Neuron (in vitro differentiated cells): ENCODE data around the gene TCTN1.
"Not testable (repeated sequence)": the region's sequence is repeated elsewhere in the genome, so short reads cannot be mapped to it uniquely, and the experiment has no call there.

Source experiments
- H2AFZ ChIP-seq: one replicate; pipeline ENCODE4 v1.6.1; 2013; ENCODE audit warnings: low read depth, mild to moderate bottlenecking, inconsistent platforms, low read length, moderate library complexity
- H3K27me3 ChIP-seq: one replicate; pipeline ENCODE4 v1.6.1; 2013; ENCODE audit warnings: low read length; ENCODE audit not compliant: insufficient read depth
- H3K36me3 ChIP-seq: one replicate; pipeline ENCODE4 v1.6.1; 2013; ENCODE audit warnings: low read length; ENCODE audit not compliant: insufficient read depth
- H3K4me1 ChIP-seq: one replicate; pipeline ENCODE4 v1.6.1; 2013; ENCODE audit warnings: low read length; ENCODE audit not compliant: insufficient read depth
- H3K4me3 ChIP-seq: 2 replicates; pipeline ENCODE4 v1.5.1; 2013; ENCODE audit warnings: mild to moderate bottlenecking, low read length, moderate library complexity
- H3K9me3 ChIP-seq: one replicate; pipeline ENCODE4 v1.6.1; 2013; ENCODE audit warnings: low read length

TCTN1 gene

GRCh38 chr12:110613771-110614684, at the start of gene TCTN1:
TCTN1 (plus strand) TSS chr12:110614129; CDS start chr12:110614183, 54 bp downstream.
- Histone ChIP-seq H3K4me1 (peaks cover 10% of the 10 kb centered on the region), H3K36me3 (peaks cover 12% of the 10 kb centered on the region), H3K4me3 (peak within 1 kb of the TSS; percentile 88), H2AFZ (peak within 1 kb of the TSS; percentile 82), H3K9me3 (peaks cover 3% of the 10 kb centered on the region), H3K27me3 (no peaks in the 10 kb centered on the region)

- H3K27me3 ChIP-seq: no peaks in the 10 kb centered on the region
- no peak overlapping the region for H3K4me3 ChIP-seq
- no peak overlapping the region for H2AFZ ChIP-seq
- H3K36me3 ChIP-seq: no peaks in the 10 kb centered on the region
- peaks cover 4% of the 10 kb centered on the region for H3K9me3 ChIP-seq
- peaks cover 8% of the 10 kb centered on the region for H3K4me1 ChIP-seq
These were observed 49.4 kb upstream of the TCTN1 start for GRCh38 chr12:110564471-110564991.

GRCh38 chr12:110565894-110566871, 47.7 kb upstream of the TCTN1 start:
- H3K4me3 ChIP-seq: no peak overlapping the region
- H3K9me3 ChIP-seq: peaks cover 4% of the 10 kb centered on the region
- no peak overlapping the region for H2AFZ ChIP-seq

GRCh38 chr12:110566993-110567392, 46.9 kb upstream of the TCTN1 start:
- Histone ChIP-seq H3K4me3 (no peak overlapping the region), H3K27me3 (no peaks in the 10 kb centered on the region), H3K36me3 (no peaks in the 10 kb centered on the region), H3K4me1 (peaks cover 8% of the 10 kb centered on the region), H2AFZ (no peak overlapping the region), H3K9me3 (peaks cover 6% of the 10 kb centered on the region)

More at GRCh38 chr12:110565894-110566871, 47.7 kb upstream of the TCTN1 start:
- Histone ChIP-seq H3K27me3 (no peaks in the 10 kb centered on the region), H3K36me3 (no peaks in the 10 kb centered on the region), H3K4me1 (peaks cover 8% of the 10 kb centered on the region)

- Histone ChIP-seq H2AFZ (no peak overlapping the region), H3K4me3 (no peak overlapping the region), H3K4me1 (peaks cover 4% of the 10 kb centered on the region), H3K9me3 (peaks cover 6% of the 10 kb centered on the region), H3K36me3 (no peaks in the 10 kb centered on the region), H3K27me3 (no peaks in the 10 kb centered on the region)
These were observed 45.2 kb upstream of the TCTN1 start for GRCh38 chr12:110568752-110569151.

GRCh38 chr12:110569838-110570237, 44.1 kb upstream of the TCTN1 start:
- H3K27me3 ChIP-seq, H3K4me1 ChIP-seq, H2AFZ ChIP-seq, H3K36me3 ChIP-seq, H3K9me3 ChIP-seq, H3K4me3 ChIP-seq: not testable (repeated sequence)

- not testable (repeated sequence) for H2AFZ ChIP-seq, H3K27me3 ChIP-seq, H3K4me3 ChIP-seq, H3K36me3 ChIP-seq, H3K4me1 ChIP-seq, H3K9me3 ChIP-seq
These were observed 43.1 kb upstream of the TCTN1 start for GRCh38 chr12:110570798-110571197.

- Histone ChIP-seq H3K4me1 (peaks cover 3% of the 10 kb centered on the region), H2AFZ (no peak overlapping the region), H3K4me3 (no peak overlapping the region), H3K27me3 (no peaks in the 10 kb centered on the region), H3K9me3 (peaks cover 2% of the 10 kb centered on the region), H3K36me3 (no peaks in the 10 kb centered on the region)
These were observed 39.9 kb upstream of the TCTN1 start for GRCh38 chr12:110574044-110574443.

GRCh38 chr12:110574717-110575230, 39.2 kb upstream of the TCTN1 start:
- H3K4me3 ChIP-seq, H3K9me3 ChIP-seq, H2AFZ ChIP-seq, H3K27me3 ChIP-seq, H3K36me3 ChIP-seq, H3K4me1 ChIP-seq: not testable (repeated sequence)

- no peaks in the 10 kb centered on the region for H3K36me3 ChIP-seq
- no peak overlapping the region for H2AFZ ChIP-seq
- peaks cover 2% of the 10 kb centered on the region for H3K9me3 ChIP-seq
- H3K27me3 ChIP-seq: no peaks in the 10 kb centered on the region
- H3K4me3 ChIP-seq: no peak overlapping the region
- peaks cover 3% of the 10 kb centered on the region for H3K4me1 ChIP-seq
These were observed 38.6 kb upstream of the TCTN1 start for GRCh38 chr12:110575326-110575725.

- Histone ChIP-seq H3K36me3 (no peaks in the 10 kb centered on the region), H3K4me1 (peaks cover 6% of the 10 kb centered on the region), H3K9me3 (peaks cover 2% of the 10 kb centered on the region), H3K4me3 (no peak overlapping the region), H2AFZ (no peak overlapping the region), H3K27me3 (no peaks in the 10 kb centered on the region)
These were observed 37.4 kb upstream of the TCTN1 start for GRCh38 chr12:110576504-110576903.

- Histone ChIP-seq H3K4me3 (no peak overlapping the region), H3K27me3 (no peaks in the 10 kb centered on the region), H3K36me3 (no peaks in the 10 kb centered on the region), H2AFZ (no peak overlapping the region), H3K4me1 (peaks cover 10% of the 10 kb centered on the region), H3K9me3 (no peaks in the 10 kb centered on the region)
These were observed 35.9 kb upstream of the TCTN1 start for GRCh38 chr12:110577864-110578693.
